Fibroblast of pulmonary artery (primary cell): ENCODE measurements around the gene CYP17A1.
"Not testable (repeated sequence)": the region's sequence is repeated elsewhere in the genome, so short reads cannot be mapped to it uniquely, and the experiment has no call there.

Source experiments
- DNase-seq: peaks from one replicate; pipeline ENCODE4 v3.0.0-alpha.2; 2010; ENCODE audit warnings: low read depth
- H3K4me3 ChIP-seq: replicated peaks from 2 replicates; pipeline ENCODE4 v1.5.1; 2011; ENCODE audit warnings: low read depth, mild to moderate bottlenecking, control low read depth, low read length, moderate library complexity
- TF ChIP-seq, protein P1 (sequence below): IDR thresholded peaks from 2 replicates; pipeline ENCODE4 v1.5.1; 2011; ENCODE audit warnings: mild to moderate bottlenecking, control low read depth, low read length, inconsistent platforms; ENCODE audit errors: missing control alignments

CYP17A1 gene

DNA sequence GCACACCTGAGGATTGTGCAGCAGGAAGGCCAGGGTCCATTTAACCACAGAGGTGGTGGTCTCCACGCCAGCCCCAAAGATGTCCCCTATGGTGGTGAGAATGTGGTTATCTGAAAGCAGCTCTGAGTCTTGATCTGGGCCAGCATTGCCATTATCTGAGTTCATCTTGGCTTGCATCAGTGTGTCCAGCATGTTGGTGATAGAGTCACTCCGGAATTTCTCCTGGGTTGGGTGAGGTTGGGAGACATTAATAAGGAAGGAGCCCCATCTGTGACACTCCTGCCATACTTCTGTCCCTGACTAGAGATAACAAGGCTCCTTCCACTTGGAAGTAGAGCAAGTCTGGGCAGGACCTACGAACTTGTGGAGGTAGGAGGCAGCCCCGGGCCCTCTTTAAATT, 4.2 kb downstream of the CYP17A1 start:
- TF ChIP-seq, protein P1, sequence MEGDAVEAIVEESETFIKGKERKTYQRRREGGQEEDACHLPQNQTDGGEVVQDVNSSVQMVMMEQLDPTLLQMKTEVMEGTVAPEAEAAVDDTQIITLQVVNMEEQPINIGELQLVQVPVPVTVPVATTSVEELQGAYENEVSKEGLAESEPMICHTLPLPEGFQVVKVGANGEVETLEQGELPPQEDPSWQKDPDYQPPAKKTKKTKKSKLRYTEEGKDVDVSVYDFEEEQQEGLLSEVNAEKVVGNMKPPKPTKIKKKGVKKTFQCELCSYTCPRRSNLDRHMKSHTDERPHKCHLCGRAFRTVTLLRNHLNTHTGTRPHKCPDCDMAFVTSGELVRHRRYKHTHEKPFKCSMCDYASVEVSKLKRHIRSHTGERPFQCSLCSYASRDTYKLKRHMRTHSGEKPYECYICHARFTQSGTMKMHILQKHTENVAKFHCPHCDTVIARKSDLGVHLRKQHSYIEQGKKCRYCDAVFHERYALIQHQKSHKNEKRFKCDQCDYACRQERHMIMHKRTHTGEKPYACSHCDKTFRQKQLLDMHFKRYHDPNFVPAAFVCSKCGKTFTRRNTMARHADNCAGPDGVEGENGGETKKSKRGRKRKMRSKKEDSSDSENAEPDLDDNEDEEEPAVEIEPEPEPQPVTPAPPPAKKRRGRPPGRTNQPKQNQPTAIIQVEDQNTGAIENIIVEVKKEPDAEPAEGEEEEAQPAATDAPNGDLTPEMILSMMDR, result no peak
- no peak overlapping the region for H3K4me3 ChIP-seq
- DNase-seq, result no peak

- H3K4me3 ChIP-seq, result no peak overlapping the region
- TF ChIP-seq, protein P1, result no peak
- no peak for DNase-seq
Measured at GRCh38 chr10:102832248-102832647, 5.0 kb downstream of the CYP17A1 start.

DNA sequence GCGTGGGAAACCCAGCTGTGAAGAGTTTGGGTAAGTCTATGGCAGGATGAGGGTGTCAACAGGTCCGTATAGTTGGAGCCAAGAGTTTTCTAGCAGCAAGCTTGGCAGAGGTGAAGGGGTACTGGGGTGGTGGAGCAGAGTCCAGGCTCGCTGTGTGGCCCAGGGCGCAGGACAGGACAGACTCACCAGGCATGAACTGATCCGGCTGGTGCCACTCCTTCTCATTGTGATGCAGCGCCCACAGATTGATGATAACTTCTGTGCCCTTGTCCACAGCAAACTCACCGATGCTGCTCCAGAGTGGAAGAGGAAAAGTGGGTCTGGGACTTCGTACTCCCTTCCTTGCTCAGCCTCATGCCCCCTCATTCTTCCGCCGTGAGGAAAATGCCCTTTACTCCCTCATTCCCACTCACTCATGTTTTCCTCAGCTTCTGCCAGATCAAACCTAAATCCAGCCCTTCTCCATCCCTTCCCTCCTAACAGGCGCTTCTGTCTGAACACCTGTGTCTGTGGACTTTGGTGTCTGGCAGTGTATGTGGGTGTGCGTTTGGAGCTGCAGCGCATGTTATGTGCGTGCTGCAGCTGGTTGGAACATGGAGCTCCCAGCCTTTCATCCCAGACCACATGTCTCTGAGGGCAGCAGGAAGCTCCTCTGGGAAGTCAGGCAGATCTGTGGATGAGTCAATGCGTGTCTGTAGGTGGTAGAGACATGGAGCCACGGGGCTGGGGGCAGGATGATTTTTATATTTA, 5.7 kb downstream of the CYP17A1 start:
- DNase-seq, result no peak
- no peak overlapping the region for H3K4me3 ChIP-seq
- TF ChIP-seq, protein P1, result no peak

GRCh38 chr10:102827597-102827975, 9.6 kb downstream of the CYP17A1 start:
- TF ChIP-seq, protein P1, result no peak
- no peak for DNase-seq
- no peak overlapping the region for H3K4me3 ChIP-seq

- H3K4me3 ChIP-seq, result no peak overlapping the region
- TF ChIP-seq, protein P1, result no peak
- DNase-seq, result no peak
Measured at GRCh38 chr10:102826148-102826796, 10.9 kb downstream of the CYP17A1 start.

DNA sequence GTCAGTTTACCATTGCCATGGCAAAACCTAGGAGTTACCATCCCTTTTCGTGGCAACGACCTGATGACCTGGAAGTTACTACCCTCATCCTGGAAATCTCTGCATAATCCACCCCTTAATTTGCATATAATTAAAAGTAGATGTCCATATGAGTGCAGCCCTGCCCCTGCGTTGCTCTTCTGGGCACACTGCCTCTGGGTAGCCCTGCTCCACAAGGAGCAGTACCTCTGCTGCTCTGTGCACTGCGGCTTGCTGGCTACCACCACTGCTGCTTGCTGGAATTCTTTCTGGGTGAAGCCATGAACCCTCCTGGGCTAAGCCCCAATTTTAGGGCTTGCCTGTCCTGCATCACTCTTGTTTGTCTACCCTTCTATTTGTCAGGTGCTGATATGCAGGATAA, 12.5 kb downstream of the CYP17A1 start:
- TF ChIP-seq, protein P1, result no peak
- DNase-seq, result no peak
- H3K4me3 ChIP-seq, result no peak overlapping the region

DNA sequence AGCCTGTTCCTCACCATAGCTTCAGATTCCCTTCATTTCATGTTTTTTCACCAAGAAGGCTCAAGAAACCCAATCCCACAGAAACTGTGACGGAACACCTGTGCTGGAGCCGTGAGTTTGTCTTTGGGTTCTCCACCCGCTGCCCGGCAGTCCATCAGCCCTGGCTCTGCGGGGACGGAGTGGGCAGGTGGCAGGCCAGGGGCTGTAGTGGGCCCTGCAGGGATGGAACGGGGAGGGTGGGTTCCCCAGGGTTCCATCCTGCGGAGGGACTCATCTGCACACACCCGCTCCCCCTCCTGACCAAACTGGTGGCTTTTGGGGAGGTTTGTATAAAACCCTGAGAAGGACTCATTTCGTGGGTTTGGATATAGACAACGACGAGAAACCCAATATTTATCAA, 15.0 kb downstream of the CYP17A1 start:
- no peak for DNase-seq
- TF ChIP-seq, protein P1, result no peak
- no peak overlapping the region for H3K4me3 ChIP-seq

DNA sequence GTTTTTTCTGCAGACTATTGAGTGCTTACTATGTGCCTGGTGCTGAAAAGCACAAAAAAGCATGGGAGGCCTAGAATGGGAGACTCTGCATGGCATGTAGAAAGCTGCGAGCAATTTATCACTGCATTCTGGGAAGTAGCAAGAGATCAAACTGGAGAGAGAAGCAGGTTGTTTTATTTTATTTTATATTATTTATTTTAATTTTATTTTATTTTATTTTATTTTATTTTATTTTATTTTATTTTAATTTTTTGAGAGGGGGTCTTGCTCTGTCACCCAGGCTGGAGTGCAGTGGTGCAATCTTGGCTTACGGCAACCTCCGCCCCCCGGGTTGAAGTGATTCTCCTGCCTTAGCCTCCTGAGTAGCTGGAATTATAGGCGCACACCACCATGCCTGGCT, 17.2 kb downstream of the CYP17A1 start:
- H3K4me3 ChIP-seq, DNase-seq: not testable (repeated sequence)
